GM12878 (cell line): ENCODE data around the gene DNAH5. TPM values are rescaled to one million over a fixed set of nuclear protein-coding genes. Genes with fewer than 3 reads are reported as not detected.

Experiments used
- ATAC-seq: fragments of 200-7000 bp; cut with Tn5 transposase; 3 replicates; pipeline ENCODE4 v1.9.1; 2020; ENCODE audit warnings: mild to moderate bottlenecking, moderate library complexity
- BruUV-seq: library from RNA; stranded (reverse); fragments of 400-500 nt; replicated peaks from 2 replicates; lab custom pipeline; 2021; lab: Mats Ljungman, UMichigan
- CTCF ChIA-PET: fragments of 300-600 bp; sonication (Branson Sonifier 250); formaldehyde crosslinking; extraction: SDS; loops from one replicate; lab custom pipeline; 2021; ENCODE audit warnings: inconsistent platforms; lab: Yijun Ruan, JAX
- POLR2A ChIA-PET: fragments of 350-600 bp; formaldehyde crosslinking; extraction: SDS; loops from one replicate; lab custom pipeline; 2021; ENCODE audit warnings: inconsistent platforms; lab: Charles Lee
- RAD21 ChIA-PET: fragments of 300-600 bp; sonication (Branson Sonifier 250); formaldehyde crosslinking; loops from one replicate; lab custom pipeline; 2023; ENCODE audit warnings: antibody characterized with exemption; ENCODE audit not compliant: unreplicated experiment; lab: Charles Lee
- SMC1A ChIA-PET: fragments of 300-600 bp; sonication (Branson Sonifier 250); formaldehyde crosslinking; loops from one replicate; lab custom pipeline; 2023; ENCODE audit not compliant: unreplicated experiment, uncharacterized antibody; lab: Charles Lee
- DNase-seq: peaks from one replicate; pipeline ENCODE4 v3.0.0-alpha.2; 2011; ENCODE audit warnings: low read depth, low spot score
- FAIRE-seq: peaks from 3 replicates; lab custom pipeline; 2011; peaks lifted over from hg19 to GRCh38; lab: Jason Lieb, UNC
- H2AFZ ChIP-seq: 2 replicates; pipeline ENCODE4 v1.6.0; 2011; ENCODE audit warnings: low read depth, low read length, control low read depth; ENCODE audit not compliant: control insufficient read depth
- H3K27ac ChIP-seq: 2 replicates; pipeline ENCODE4 v1.5.1; 2011; ENCODE audit warnings: control low read depth; ENCODE audit not compliant: control insufficient read depth, insufficient read depth
- H3K27me3 ChIP-seq, 2 experiments: replicated peaks in 1 of 2; 2 replicates each; pipeline versions ENCODE4 v1.6.0 to v1.6.1; 2011; ENCODE audit warnings: low read length in 1 of 2; ENCODE audit not compliant: control insufficient read depth in 2 of 2, insufficient read depth in 2 of 2
- H3K36me3 ChIP-seq, 2 experiments: 2 replicates each; pipeline ENCODE4 v1.5.1; 2011; ENCODE audit warnings: low read length in 1 of 2; ENCODE audit not compliant: control insufficient read depth in 2 of 2, insufficient read depth in 2 of 2
- H3K4me1 ChIP-seq: 2 replicates; pipeline ENCODE4 v1.6.1; 2011; ENCODE audit warnings: mild to moderate bottlenecking, low read length, moderate library complexity, mixed read lengths; ENCODE audit not compliant: control insufficient read depth, insufficient read depth
- H3K4me2 ChIP-seq: 2 replicates; pipeline ENCODE4 v1.6.0; 2011; ENCODE audit warnings: control low read depth; ENCODE audit not compliant: control insufficient read depth, insufficient read depth
- H3K4me3 ChIP-seq: fragments of 200-600 bp; sonication (generic); 2 replicates; pipeline ENCODE4 v1.5.1; 2016
- H3K79me2 ChIP-seq: 2 replicates; pipeline ENCODE4 v1.6.0; 2011; ENCODE audit warnings: low read length; ENCODE audit not compliant: control insufficient read depth, insufficient read depth
- H3K9ac ChIP-seq: 2 replicates; pipeline ENCODE4 v1.8.0; 2011; ENCODE audit warnings: low read length, control low read depth, mixed read lengths; ENCODE audit not compliant: control insufficient read depth, insufficient read depth
- H3K9me3 ChIP-seq: replicated peaks from 3 replicates; pipeline ENCODE4 v1.5.1; 2011; ENCODE audit warnings: mild to moderate bottlenecking, low read length; ENCODE audit not compliant: control insufficient read depth, insufficient read depth
- H4K20me1 ChIP-seq: 2 replicates; pipeline ENCODE4 v1.6.0; 2011; ENCODE audit not compliant: control insufficient read depth, insufficient read depth
- ATF7 ChIP-seq: fragments of 450-650 bp; IDR thresholded peaks from 2 replicates; pipeline ENCODE4 v1.6.1; 2016; ENCODE audit warnings: low read depth, mild to moderate bottlenecking
- HCFC1 ChIP-seq: fragments of 150-350 bp; IDR thresholded peaks from 2 replicates; pipeline ENCODE4 v1.6.1; 2014; ENCODE audit warnings: low read length
- HDAC2 ChIP-seq: fragments of 200-600 bp; sonication (generic); IDR thresholded peaks from 2 replicates; pipeline ENCODE4 v1.6.1; 2017
- NR2C2 ChIP-seq: IDR thresholded peaks from 2 replicates; pipeline ENCODE4 v1.6.1; 2011; ENCODE audit warnings: borderline replicate concordance, low read depth; ENCODE audit not compliant: control insufficient read depth, insufficient read length
- PAX5 ChIP-seq: IDR thresholded peaks from 2 replicates; pipeline ENCODE4 v1.6.1; 2011; ENCODE audit warnings: low read depth, low read length, borderline replicate concordance
- PKNOX1 ChIP-seq: fragments of 450-650 bp; IDR thresholded peaks from 2 replicates; pipeline ENCODE4 v1.6.1; 2016; ENCODE audit warnings: mild to moderate bottlenecking
- TBL1XR1 ChIP-seq: IDR thresholded peaks from 2 replicates; pipeline ENCODE4 v1.6.1; 2012; ENCODE audit warnings: low read depth, low read length, improper control_type of control experiment
- WGBS: methylation state at CpG from one replicate; pipeline ENCODE4 v1.1.6; 2016; ENCODE audit warnings: low lambda C conversion rate; ENCODE audit not compliant: insufficient replicate concordance, insufficient coverage; ENCODE audit errors: missing lambda C conversion rate; 5-methylcytosine and 5-hydroxymethylcytosine counted together
- in situ Hi-C: fragments of 300-500 bp; cut with MboI; formaldehyde crosslinking; loops from 9 replicates; pipeline ENCODE4 v1.14.3; 2018; ENCODE audit warnings: mixed read lengths
- intact Hi-C: fragments of 100-400 bp; cut with micrococcal nuclease; formaldehyde crosslinking; loops from one replicate; pipeline ENCODE4 v1.14.2; 2022; ENCODE audit not compliant: unreplicated experiment
- polyA plus RNA-seq, 11 experiments: library from polyadenylated mRNA; depleted of rRNA in 4 of 11; unstranded in 6 of 11; stranded (reverse) in 5 of 11; fragments of >200 nt; fragmentation: Nextera tagmentation in 4 of 11; fragmentation: Illumina TruSeq in 1 of 11; extraction: Ambion mirVana in 4 of 11; extraction: Trizol in 1 of 11; gene quantifications; 1 replicate in 1 of 11; 2 replicates in 10 of 11; pipeline versions ENCODE4 v1.2.1 to v1.2.3, GENCODE V29; 2011 to 2016; ENCODE audit warnings: inconsistent platforms in 2 of 11, missing spikeins in 2 of 11, low read depth in 1 of 11
- total RNA-seq, 4 experiments: library from RNA; depleted of rRNA in 3 of 4; stranded (reverse); fragments of >200 nt in 3 of 4; fragmentation: Illumina TruSeq in 1 of 4; extraction: Trizol in 1 of 4; gene quantifications; 2 replicates each; pipeline versions ENCODE4 v1.2.1 to v1.2.3, GENCODE V29; 2013 to 2021

DNAH5 gene
- total and polyA plus RNA-seq, 10 of the 15 experiments (the other 5 are each of a cell fraction or from before 2014, with no cell fraction given) = under 0.01 to 0.30 (median 0.07) TPM; not detected in 7

DNA sequence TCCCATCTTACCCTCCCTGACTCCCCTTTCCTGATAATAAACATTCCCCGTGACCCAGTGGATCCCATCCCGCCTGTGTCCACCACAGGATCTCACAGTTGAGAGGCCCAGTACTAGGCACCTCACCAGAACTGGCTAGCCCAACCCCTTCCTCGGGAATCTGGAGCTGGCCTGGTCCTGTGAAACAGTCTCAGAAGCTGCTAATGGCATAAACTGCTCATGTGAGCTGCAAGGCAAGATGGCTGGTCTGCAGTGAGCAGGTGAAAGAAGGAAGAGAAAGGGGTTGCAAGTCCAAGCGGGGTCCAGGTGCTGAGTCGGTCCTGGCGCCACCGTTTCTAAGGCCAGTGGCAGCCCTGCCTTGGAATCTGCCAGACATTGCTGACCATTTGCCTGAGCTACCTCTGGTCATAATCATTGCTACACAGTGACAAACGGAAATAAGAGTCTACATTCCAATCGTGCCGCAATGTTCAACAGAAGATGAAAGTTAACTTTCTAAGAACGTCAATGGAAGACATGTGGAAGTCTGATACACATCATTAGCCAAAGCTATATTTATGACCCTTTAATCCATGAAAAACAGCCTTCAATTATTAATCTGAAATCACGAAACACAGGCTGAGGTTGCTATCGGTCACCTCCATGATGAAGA, 33.7 kb downstream of the DNAH5 start (continued):
- no peak for TF ChIP-seq PKNOX1
- TF ChIP-seq HDAC2 = no peak
- TF ChIP-seq PAX5 = no peak
- TF ChIP-seq TBL1XR1 = no peak
- no peak for TF ChIP-seq NR2C2
- TF ChIP-seq ATF7 = no peak

DNA sequence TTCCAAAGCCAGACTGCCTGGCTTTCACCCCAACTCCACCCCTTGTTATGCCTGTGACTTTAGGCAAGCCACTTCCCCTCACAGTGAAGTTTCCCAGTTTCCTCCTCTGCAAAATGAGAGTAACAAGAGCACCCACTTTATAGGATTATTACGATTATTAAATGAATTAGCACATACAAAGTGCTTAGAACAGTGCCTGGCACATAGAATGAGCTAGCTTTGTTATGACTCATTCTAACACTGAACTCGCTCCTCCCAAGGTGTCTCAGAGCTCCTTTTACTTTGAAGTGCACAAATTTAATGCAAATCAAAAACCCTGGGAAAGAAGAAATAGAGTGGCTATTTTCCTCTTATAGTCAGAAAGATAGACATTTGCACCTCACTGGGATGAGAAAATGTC, 34.3 kb downstream of the DNAH5 start:
- H3K4me3 ChIP-seq = no peak overlapping the region
- ChIA-PET POLR2A (no interaction called here), CTCF (interaction anchor here (0.7 kb wide), 1 partner anchor 9 kb away, joined by 3 read pairs; no protein-coding TSS in a partner anchor), SMC1A (no interaction called here), RAD21 (no interaction called here)
- no peak overlapping the region for H2AFZ ChIP-seq
- no peak overlapping the region for H3K4me2 ChIP-seq
- intact Hi-C loops (no loop called here), in situ Hi-C loops (no loop called here)
- no peak overlapping the region for H3K9ac ChIP-seq
- H3K4me1 ChIP-seq = no peaks in the 10 kb centered on the region
- no peak for TF ChIP-seq HCFC1
- H3K9me3 ChIP-seq = no peaks in the 10 kb centered on the region
- BruUV-seq = no TSS peak
- ATAC-seq (no peak), FAIRE-seq (no peak), DNase-seq (no peak)
- H3K27me3 ChIP-seq = no peaks in the 10 kb centered on the region
- H3K79me2 ChIP-seq = no peaks in the 10 kb centered on the region
- H3K27ac ChIP-seq = no peak overlapping the region
- no peaks in the 10 kb centered on the region for H4K20me1 ChIP-seq
- WGBS = 0% methylated on average over 2 of the region's 2 CpGs
- no peaks in the 10 kb centered on the region for H3K36me3 ChIP-seq
